WTC11 (cell line): ENCODE measurements around the gene LRRC31. TPM values are rescaled to one million over a fixed set of nuclear protein-coding genes. Genes with fewer than 3 reads are reported as not detected.

ENCODE experiments used
- ATAC-seq: fragments of 200-7000 bp; cut with Tn5 transposase; 2 replicates; pipeline ENCODE4 v1.10.0; 2021; ENCODE audit warnings: mild to moderate bottlenecking, moderate library complexity
- CTCF ChIA-PET: fragments of 300-600 bp; sonication (Branson Sonifier 250); formaldehyde crosslinking; loops from one replicate; lab custom pipeline; 2021; ENCODE audit warnings: antibody characterized with exemption; lab: Charles Lee
- POLR2A ChIA-PET: fragments of 350-600 bp; sonication (Branson Sonifier 250); formaldehyde crosslinking; loops from one replicate; lab custom pipeline; 2021; ENCODE audit warnings: antibody characterized with exemption; lab: Charles Lee
- DNase-seq: peaks from one replicate; pipeline ENCODE4 v3.0.0; 2021; ENCODE audit warnings: low spot score
- H3K27ac Mint-ChIP-seq: 2 replicates; pipeline ENCODE4 v1.8.0; 2021; ENCODE audit warnings: mixed read lengths
- H3K27me3 Mint-ChIP-seq: 2 replicates; pipeline ENCODE4 v1.8.0; 2021; ENCODE audit warnings: low read depth, mild to moderate bottlenecking, moderate library complexity, mixed read lengths
- H3K36me3 Mint-ChIP-seq: 2 replicates; pipeline ENCODE4 v1.8.0; 2021; ENCODE audit warnings: mixed read lengths
- H3K4me1 Mint-ChIP-seq: 2 replicates; pipeline ENCODE4 v1.8.0; 2022; ENCODE audit warnings: mixed read lengths
- H3K4me3 Mint-ChIP-seq: 2 replicates; pipeline ENCODE4 v1.8.0; 2021; ENCODE audit warnings: mild to moderate bottlenecking, moderate library complexity, mixed read lengths
- H3K9me3 Mint-ChIP-seq: 2 replicates; pipeline ENCODE4 v1.8.0; 2021; ENCODE audit warnings: mixed read lengths
- AFF4 ChIP-seq: sonication (generic); formaldehyde crosslinking; IDR thresholded peaks from 2 replicates; pipeline ENCODE4 v1.8.1; 2023; ENCODE audit warnings: mild to moderate bottlenecking, missing genetic modification reagents, borderline replicate concordance
- AR ChIP-seq: fragments of 250-450 bp; sonication (Bioruptor Pico); IDR thresholded peaks from 2 replicates; pipeline ENCODE4 v1.9.0; 2021; ENCODE audit warnings: mild to moderate bottlenecking
- EMX1 ChIP-seq: fragments of 250-450 bp; sonication (Bioruptor Pico); IDR thresholded peaks from 2 replicates; pipeline ENCODE4 v1.8.0; 2021; ENCODE audit warnings: mild to moderate bottlenecking
- HMGA2 ChIP-seq: fragments of 250-450 bp; sonication (Bioruptor Pico); IDR thresholded peaks from 2 replicates; pipeline ENCODE4 v1.4.0; 2021; ENCODE audit warnings: mild to moderate bottlenecking, moderate library complexity
- JAZF1 ChIP-seq: fragments of 250-450 bp; sonication (Bioruptor Pico); IDR thresholded peaks from 2 replicates; pipeline ENCODE4 v1.9.0; 2021; ENCODE audit warnings: moderate library complexity, mild to moderate bottlenecking, inconsistent platforms
- MAX ChIP-seq: sonication (generic); formaldehyde crosslinking; IDR thresholded peaks from 2 replicates; pipeline ENCODE4 v1.8.0; 2022; ENCODE audit warnings: mild to moderate bottlenecking, missing genetic modification reagents
- NFYB ChIP-seq: sonication (generic); formaldehyde crosslinking; conservative IDR thresholded peaks from 2 replicates; pipeline ENCODE4 v1.8.0; 2022; ENCODE audit warnings: low read depth, missing genetic modification reagents
- NR2C2 ChIP-seq: sonication (generic); formaldehyde crosslinking; IDR thresholded peaks from 2 replicates; pipeline ENCODE4 v1.8.0; 2022; ENCODE audit warnings: mild to moderate bottlenecking, missing genetic modification reagents
- RORB ChIP-seq: fragments of 250-450 bp; sonication (Bioruptor Pico); IDR thresholded peaks from 2 replicates; pipeline ENCODE4 v1.9.0; 2021; ENCODE audit warnings: mild to moderate bottlenecking
- SMAD3 ChIP-seq: sonication (generic); formaldehyde crosslinking; IDR thresholded peaks from 2 replicates; pipeline ENCODE4 v1.8.0; 2022; ENCODE audit warnings: missing genetic modification reagents, mild to moderate bottlenecking, borderline replicate concordance
- SMAD4 ChIP-seq: sonication (generic); formaldehyde crosslinking; IDR thresholded peaks from 2 replicates; pipeline ENCODE4 v1.8.0; 2022; ENCODE audit warnings: mild to moderate bottlenecking, missing genetic modification reagents
- SP1 ChIP-seq: sonication (generic); formaldehyde crosslinking; conservative IDR thresholded peaks from 2 replicates; pipeline ENCODE4 v1.8.1; 2022; ENCODE audit warnings: missing genetic modification reagents
- ZBTB43 ChIP-seq: sonication (generic); formaldehyde crosslinking; IDR thresholded peaks from 2 replicates; pipeline ENCODE4 v1.8.1; 2023; ENCODE audit warnings: mild to moderate bottlenecking, missing genetic modification reagents
- ZMAT4 ChIP-seq: fragments of 250-450 bp; sonication (Bioruptor Pico); IDR thresholded peaks from 2 replicates; pipeline ENCODE4 v1.9.0; 2021; ENCODE audit warnings: mild to moderate bottlenecking
- ZNF263 ChIP-seq: sonication (generic); formaldehyde crosslinking; IDR thresholded peaks from 2 replicates; pipeline ENCODE4 v1.8.1; 2022; ENCODE audit warnings: low read depth, mild to moderate bottlenecking, moderate library complexity, missing genetic modification reagents
- ZNF317 ChIP-seq: sonication (generic); formaldehyde crosslinking; IDR thresholded peaks from 2 replicates; pipeline ENCODE4 v1.8.1; 2023; ENCODE audit warnings: low read depth, mild to moderate bottlenecking, moderate library complexity, missing genetic modification reagents, borderline replicate concordance
- ZNF396 ChIP-seq: fragments of 250-450 bp; sonication (Bioruptor Pico); IDR thresholded peaks from 2 replicates; pipeline ENCODE4 v1.8.0; 2021; ENCODE audit warnings: mild to moderate bottlenecking, moderate library complexity, borderline replicate concordance
- total RNA-seq: library from RNA; stranded (reverse); gene quantifications from 3 replicates; pipeline ENCODE4 v1.2.3, GENCODE V29; 2021

The LRRC31 gene
- total RNA-seq, 1 experiment from 2014 or later: not detected

GRCh38 chr3:169907476-169907875, 37.7 kb upstream of the LRRC31 start (continued):
- no peak for TF ChIP-seq ZNF263 (CRISPR knock-in tag)
- no peak for TF ChIP-seq EMX1
- no peak for TF ChIP-seq RORB (CRISPR knock-in tag)

- Mint-ChIP-seq H3K4me3 (no peak overlapping the region), H3K27me3 (no peaks in the 10 kb centered on the region; the same call in 1 of the 2 replicates), H3K27ac (no peak overlapping the region), H3K36me3 (peaks cover 25% of the 10 kb centered on the region), H3K4me1 (peaks cover 6% of the 10 kb centered on the region), H3K9me3 (peaks cover 34% of the 10 kb centered on the region)
- no peak for ATAC-seq
- no peak for DNase-seq
- TF ChIP-seq MAX (no peak), ZMAT4 (CRISPR knock-in tag) (no peak), NFYB (no peak), ZNF396 (CRISPR knock-in tag) (no peak), ZBTB43 (no peak)
- ChIA-PET POLR2A (no interaction called here), CTCF (no interaction called here)
Measured at GRCh38 chr3:169905404-169905803, 35.7 kb upstream of the LRRC31 start.

GRCh38 chr3:169901453-169901852, 31.7 kb upstream of the LRRC31 start:
- H3K27me3 Mint-ChIP-seq: no peaks in the 10 kb centered on the region; the same call in 1 of the 2 replicates
- H3K27ac Mint-ChIP-seq: no peak overlapping the region
- peaks cover 46% of the 10 kb centered on the region for H3K9me3 Mint-ChIP-seq
- no peak for TF ChIP-seq NR2C2
- peak; percentile 96 for TF ChIP-seq ZNF317
- TF ChIP-seq ZBTB43: no peak
- ATAC-seq (no peak), DNase-seq (no peak)
- H3K36me3 Mint-ChIP-seq: peaks cover 25% of the 10 kb centered on the region
- H3K4me1 Mint-ChIP-seq: peaks cover 3% of the 10 kb centered on the region
- POLR2A ChIA-PET: no interaction called here
- CTCF ChIA-PET: no interaction called here
- H3K4me3 Mint-ChIP-seq: no peak overlapping the region

GRCh38 chr3:169897284-169897683, 27.5 kb upstream of the LRRC31 start:
- Mint-ChIP-seq H3K36me3 (peaks cover 13% of the 10 kb centered on the region), H3K27me3 (no peaks in the 10 kb centered on the region), H3K9me3 (peaks cover 24% of the 10 kb centered on the region), H3K27ac (no peak overlapping the region), H3K4me3 (no peak overlapping the region), H3K4me1 (no peaks in the 10 kb centered on the region)
- DNase-seq (no peak), ATAC-seq (no peak)
- no peak for TF ChIP-seq SMAD3 (CRISPR knock-in tag)
- TF ChIP-seq HMGA2 (CRISPR knock-in tag): peak; percentile 96
- TF ChIP-seq JAZF1: no peak
- TF ChIP-seq AR (CRISPR knock-in tag): no peak
- no peak for TF ChIP-seq AFF4 (CRISPR knock-in tag)
- TF ChIP-seq SMAD4 (CRISPR knock-in tag): no peak
- no peak for TF ChIP-seq SP1 (CRISPR knock-in tag)
- CTCF ChIA-PET: interaction anchor here (0.6 kb wide), 1 partner anchor 76 kb away, joined by 3 read pairs; no protein-coding TSS in a partner anchor
- POLR2A ChIA-PET: no interaction called here
